Measurements from ENCODE around the gene CPNE4. TPM values are rescaled to one million over a fixed set of nuclear protein-coding genes. Genes with fewer than 3 reads are reported as not detected.

Gene CPNE4
- total and polyA plus RNA-seq, 2 donors (not counting 3 experiments of a cell fraction or from before 2014, with no cell fraction given): not detected

- no peak overlapping the region for H3K4me2 ChIP-seq (ENCODE audit: insufficient read depth, low read length)
- no peaks in the 10 kb centered on the region for H4K20me1 ChIP-seq (replicated peaks; ENCODE audit: control insufficient read depth, extremely low read depth, insufficient read depth, low read length)
- dilution Hi-C loops (cut with MboI; ENCODE audit: extremely low pct_ligation_motif_present, low sequenced_read_pairs) (no loop called here), intact Hi-C loops (cut with micrococcal nuclease) (no loop called here)
- FAIRE-seq (no peak), DNase-seq (ENCODE audit: low read depth, low spot score) (no peak)
- H3K79me2 ChIP-seq (ENCODE audit: control insufficient read depth, insufficient read depth, low read length): no peaks in the 10 kb centered on the region
- H3K9me3 ChIP-seq (replicated peaks; ENCODE audit: control insufficient read depth, insufficient read depth, low read length): no peaks in the 10 kb centered on the region
- H3K27me3 ChIP-seq (ENCODE audit: control insufficient read depth in 2 of 2, insufficient read depth in 2 of 2, low read length in 2 of 2): no peaks in the 10 kb centered on the region
- BruUV-seq (replicated peaks): no TSS peak
- no peak overlapping the region for H3K4me3 ChIP-seq (replicated peaks in 1 of 3; ENCODE audit: insufficient read depth in 1 of 3, low read depth in 1 of 3, low read length in 3 of 3)
- TF ChIP-seq POLR2AphosphoS5 (IDR thresholded peaks at IDR 0.05; ENCODE audit: insufficient read depth, low read depth, low read length) (no peak), MYC (IDR thresholded peaks at IDR 0.05; ENCODE audit: low read depth, low read length) (no peak), POLR2A (IDR thresholded peaks at IDR 0.05; ENCODE audit: low read depth, low read length) (no peak), JUN (IDR thresholded peaks at IDR 0.05; ENCODE audit: borderline replicate concordance, insufficient read depth, insufficient read length, low read depth) (no peak), EZH2 (IDR thresholded peaks at IDR 0.05; ENCODE audit: borderline replicate concordance, low read depth, low read length, severe bottlenecking) (no peak), GATA2 (IDR thresholded peaks at IDR 0.05; ENCODE audit: insufficient read depth, insufficient read length, low read depth, low read length) (no peak)
- no peaks in the 10 kb centered on the region for H3K36me3 ChIP-seq (ENCODE audit: control insufficient read depth in 2 of 2, extremely low read depth in 1 of 2, insufficient read depth in 2 of 2, low read length in 2 of 2)
- H3K9me1 ChIP-seq (replicated peaks; ENCODE audit: control insufficient read depth, extremely low read depth, insufficient read depth, low read length): no peaks in the 10 kb centered on the region
- H3K27ac ChIP-seq (ENCODE audit: insufficient read depth, low read depth, low read length): no peak overlapping the region
- H2AFZ ChIP-seq (ENCODE audit: low read depth, low read length): no peak overlapping the region
- no peak overlapping the region for H3K9ac ChIP-seq (replicated peaks; ENCODE audit: extremely low read depth, insufficient read depth, low read length)
- no peaks in the 10 kb centered on the region for H3K4me1 ChIP-seq (ENCODE audit: control insufficient read depth, extremely low read depth, insufficient read depth, low read length)
- CTCF ChIA-PET: no interaction called here
- POLR2A ChIA-PET: no interaction called here
Measured at GRCh38 chr3:132073771-132074170, 39.0 kb upstream of the CPNE4 start.

DNA sequence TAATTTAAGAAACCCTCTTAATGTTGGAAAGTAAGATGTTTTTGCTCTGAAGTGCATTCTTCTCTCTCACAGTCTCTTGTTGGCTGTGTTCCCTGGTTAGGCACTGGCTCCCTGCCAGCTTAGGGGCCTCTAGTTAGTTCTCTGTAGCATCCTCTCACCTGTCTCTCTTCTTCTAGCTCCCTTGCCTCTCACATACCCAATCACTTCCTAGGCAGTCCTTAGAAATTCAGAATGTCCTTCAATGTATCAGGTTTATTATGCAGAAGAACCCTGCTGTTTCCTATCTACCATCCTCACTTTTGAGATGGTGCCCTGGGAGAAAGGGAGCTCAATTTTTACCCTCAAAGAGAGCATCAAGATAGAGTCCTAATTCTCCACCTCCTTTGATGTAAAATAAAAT, 36.2 kb upstream of the CPNE4 start:
- no peak overlapping the region for H3K4me3 ChIP-seq (replicated peaks in 1 of 3; ENCODE audit: insufficient read depth in 1 of 3, low read depth in 1 of 3, low read length in 3 of 3)
- H3K4me1 ChIP-seq (ENCODE audit: control insufficient read depth, extremely low read depth, insufficient read depth, low read length): no peaks in the 10 kb centered on the region
- dilution Hi-C loops (cut with MboI; ENCODE audit: extremely low pct_ligation_motif_present, low sequenced_read_pairs): no loop called here
- DNase-seq (ENCODE audit: low read depth, low spot score) (no peak), FAIRE-seq (no peak)
- H3K9ac ChIP-seq (replicated peaks; ENCODE audit: extremely low read depth, insufficient read depth, low read length): no peak overlapping the region
- ChIA-PET POLR2A (no interaction called here), CTCF (interaction anchor here (1.1 kb wide), 1 partner anchor 13 kb away, joined by 3 read pairs; no protein-coding TSS in a partner anchor)
- intact Hi-C loops (cut with micrococcal nuclease): no loop called here
- no peaks in the 10 kb centered on the region for H4K20me1 ChIP-seq (replicated peaks; ENCODE audit: control insufficient read depth, extremely low read depth, insufficient read depth, low read length)
- H3K36me3 ChIP-seq (ENCODE audit: control insufficient read depth in 2 of 2, extremely low read depth in 1 of 2, insufficient read depth in 2 of 2, low read length in 2 of 2): no peaks in the 10 kb centered on the region
- H3K27ac ChIP-seq (ENCODE audit: insufficient read depth, low read depth, low read length): no peak overlapping the region
- no peaks in the 10 kb centered on the region for H3K9me3 ChIP-seq (replicated peaks; ENCODE audit: control insufficient read depth, insufficient read depth, low read length)
- BruUV-seq (replicated peaks): no TSS peak
- no peak overlapping the region for H3K4me2 ChIP-seq (ENCODE audit: insufficient read depth, low read length)
- H3K27me3 ChIP-seq (ENCODE audit: control insufficient read depth in 2 of 2, insufficient read depth in 2 of 2, low read length in 2 of 2): no peaks in the 10 kb centered on the region
- H3K79me2 ChIP-seq (ENCODE audit: control insufficient read depth, insufficient read depth, low read length): no peaks in the 10 kb centered on the region
- H3K9me1 ChIP-seq (replicated peaks; ENCODE audit: control insufficient read depth, extremely low read depth, insufficient read depth, low read length): no peaks in the 10 kb centered on the region
- TF ChIP-seq MAX (IDR thresholded peaks at IDR 0.05; ENCODE audit: insufficient read depth, insufficient read length) (no peak), FOS (IDR thresholded peaks at IDR 0.05; ENCODE audit: borderline replicate concordance, insufficient read depth, low read length) (no peak), EZH2 (IDR thresholded peaks at IDR 0.05; ENCODE audit: borderline replicate concordance, low read depth, low read length, severe bottlenecking) (no peak), POLR2AphosphoS5 (IDR thresholded peaks at IDR 0.05; ENCODE audit: insufficient read depth, low read depth, low read length) (no peak), MYC (IDR thresholded peaks at IDR 0.05; ENCODE audit: low read depth, low read length) (no peak), CTCF (IDR thresholded peaks at IDR 0.05; ENCODE audit: extremely low read depth in 1 of 2, insufficient read depth in 1 of 2, low read depth in 1 of 2, low read length in 2 of 2) (no peak)
- H2AFZ ChIP-seq (ENCODE audit: low read depth, low read length): no peak overlapping the region

Data from endothelial cell of umbilical vein (primary cell).